WTC11 (cell line): ENCODE data around the gene MLXIPL. TPM values are rescaled to one million over a fixed set of nuclear protein-coding genes. Genes with fewer than 3 reads are reported as not detected.

Experiments used
- ARID4B ChIP-seq: sonication (generic); formaldehyde crosslinking; IDR thresholded peaks from 2 replicates; pipeline ENCODE4 v1.8.0; 2023; ENCODE audit warnings: missing genetic modification reagents, mild to moderate bottlenecking, borderline replicate concordance
- ATF1 ChIP-seq: sonication (generic); formaldehyde crosslinking; IDR thresholded peaks from 2 replicates; pipeline ENCODE4 v1.8.1; 2023; ENCODE audit warnings: mild to moderate bottlenecking, moderate library complexity, missing genetic modification reagents
- ATF3 ChIP-seq: sonication (generic); formaldehyde crosslinking; conservative IDR thresholded peaks from 2 replicates; pipeline ENCODE4 v1.8.1; 2022; ENCODE audit warnings: mild to moderate bottlenecking, missing genetic modification reagents
- ATF6 ChIP-seq: sonication (generic); formaldehyde crosslinking; IDR thresholded peaks from 2 replicates; pipeline ENCODE4 v1.8.1; 2023; ENCODE audit warnings: mild to moderate bottlenecking, missing genetic modification reagents
- CTCF ChIP-seq: fragments of 200-600 bp; IDR thresholded peaks from 2 replicates; pipeline ENCODE4 v1.8.0; 2022; ENCODE audit warnings: antibody characterized with exemption
- ETV6 ChIP-seq: sonication (generic); formaldehyde crosslinking; IDR thresholded peaks from 2 replicates; pipeline ENCODE4 v1.8.1; 2022; ENCODE audit warnings: mild to moderate bottlenecking, missing genetic modification reagents
- FOXK1 ChIP-seq: sonication (generic); formaldehyde crosslinking; IDR thresholded peaks from 2 replicates; pipeline ENCODE4 v1.8.0; 2022; ENCODE audit warnings: mild to moderate bottlenecking, moderate library complexity, missing genetic modification reagents
- FOXP4 ChIP-seq: sonication (generic); formaldehyde crosslinking; IDR thresholded peaks from 2 replicates; pipeline ENCODE4 v1.8.0; 2022; ENCODE audit warnings: mild to moderate bottlenecking, missing genetic modification reagents
- JAZF1 ChIP-seq: fragments of 250-450 bp; sonication (Bioruptor Pico); IDR thresholded peaks from 2 replicates; pipeline ENCODE4 v1.9.0; 2021; ENCODE audit warnings: moderate library complexity, mild to moderate bottlenecking, inconsistent platforms
- MLX ChIP-seq: sonication (generic); formaldehyde crosslinking; IDR thresholded peaks from 2 replicates; pipeline ENCODE4 v1.8.1; 2023; ENCODE audit warnings: mild to moderate bottlenecking, missing genetic modification reagents, moderate library complexity
- NFATC4 ChIP-seq: fragments of 250-450 bp; sonication (Bioruptor Pico); IDR thresholded peaks from 2 replicates; pipeline ENCODE4 v1.9.0; 2021; ENCODE audit warnings: mild to moderate bottlenecking
- NR1H2 ChIP-seq: sonication (generic); formaldehyde crosslinking; IDR thresholded peaks from 2 replicates; pipeline ENCODE4 v1.9.0; 2021; ENCODE audit warnings: mild to moderate bottlenecking, moderate library complexity, missing genetic modification reagents
- PREB ChIP-seq: sonication (generic); formaldehyde crosslinking; IDR thresholded peaks from 2 replicates; pipeline ENCODE4 v1.8.1; 2022; ENCODE audit warnings: mild to moderate bottlenecking, missing genetic modification reagents, moderate library complexity, borderline replicate concordance
- PRRX2 ChIP-seq: fragments of 250-450 bp; sonication (Bioruptor Pico); IDR thresholded peaks from 2 replicates; pipeline ENCODE4 v1.8.0; 2021; ENCODE audit warnings: mild to moderate bottlenecking
- RORB ChIP-seq: fragments of 250-450 bp; sonication (Bioruptor Pico); IDR thresholded peaks from 2 replicates; pipeline ENCODE4 v1.9.0; 2021; ENCODE audit warnings: mild to moderate bottlenecking
- SMAD4 ChIP-seq: sonication (generic); formaldehyde crosslinking; IDR thresholded peaks from 2 replicates; pipeline ENCODE4 v1.8.0; 2022; ENCODE audit warnings: mild to moderate bottlenecking, missing genetic modification reagents
- STAT6 ChIP-seq: sonication (generic); formaldehyde crosslinking; conservative IDR thresholded peaks from 2 replicates; pipeline ENCODE4 v1.8.1; 2023; ENCODE audit warnings: mild to moderate bottlenecking, low read depth, missing genetic modification reagents, moderate library complexity
- TEAD4 ChIP-seq: sonication (generic); formaldehyde crosslinking; IDR thresholded peaks from 2 replicates; pipeline ENCODE4 v1.8.0; 2022; ENCODE audit warnings: mild to moderate bottlenecking, missing genetic modification reagents
- TP53 ChIP-seq: sonication (generic); formaldehyde crosslinking; IDR thresholded peaks from 2 replicates; pipeline ENCODE4 v1.8.1; 2023; ENCODE audit warnings: mild to moderate bottlenecking, missing genetic modification reagents
- USF1 ChIP-seq: sonication (generic); formaldehyde crosslinking; IDR thresholded peaks from 2 replicates; pipeline ENCODE4 v1.8.0; 2022; ENCODE audit warnings: mild to moderate bottlenecking, missing genetic modification reagents
- ZBTB21 ChIP-seq: sonication (generic); formaldehyde crosslinking; IDR thresholded peaks from 2 replicates; pipeline ENCODE4 v1.8.1; 2023; ENCODE audit warnings: mild to moderate bottlenecking, missing genetic modification reagents, borderline replicate concordance
- ZNF219 ChIP-seq: sonication (generic); formaldehyde crosslinking; IDR thresholded peaks from 2 replicates; pipeline ENCODE4 v1.8.0; 2023; ENCODE audit warnings: missing genetic modification reagents, mild to moderate bottlenecking, borderline replicate concordance
- total RNA-seq: library from RNA; stranded (reverse); gene quantifications from 3 replicates; pipeline ENCODE4 v1.2.3, GENCODE V29; 2021

Gene MLXIPL
- total RNA-seq, 1 experiment from 2014 or later, result 20.4 TPM

- TF ChIP-seq ATF3 (CRISPR knock-in tag), result no peak
- TF ChIP-seq STAT6 (CRISPR knock-in tag), result no peak
- TF ChIP-seq NR1H2, result no peak
- no peak for TF ChIP-seq ARID4B (CRISPR knock-in tag)
- no peak for TF ChIP-seq ATF6
- TF ChIP-seq TP53 (CRISPR knock-in tag), result no peak
- TF ChIP-seq ZNF219, result no peak
- TF ChIP-seq MLX (CRISPR knock-in tag), result no peak
- TF ChIP-seq CTCF, result no peak
- TF ChIP-seq FOXK1 (CRISPR knock-in tag), result peak; percentile 29; the same call in 1 of the 2 replicates
- TF ChIP-seq TEAD4 (CRISPR knock-in tag), result no peak
- no peak for TF ChIP-seq USF1 (CRISPR knock-in tag)
- no peak for TF ChIP-seq ZBTB21 (CRISPR knock-in tag)
- no peak for TF ChIP-seq SMAD4 (CRISPR knock-in tag)
- TF ChIP-seq ATF1, result no peak
- TF ChIP-seq FOXP4 (CRISPR knock-in tag), result 0 out of 2 replicates have a peak, but pooled peaks have one; percentile 58
- TF ChIP-seq JAZF1 (CRISPR knock-in tag), result no peak
- TF ChIP-seq ETV6 (CRISPR knock-in tag), result peak; percentile 79; the same call in 1 of the 2 replicates
- no peak for TF ChIP-seq PRRX2 (CRISPR knock-in tag)
- TF ChIP-seq NFATC4 (CRISPR knock-in tag), result no peak
- TF ChIP-seq RORB (CRISPR knock-in tag), result no peak
- no peak for TF ChIP-seq PREB (CRISPR knock-in tag)
Measured at GRCh38 chr7:73623798-73624668, at the start of gene MLXIPL (continued).
